Activated CD8-positive, alpha-beta memory T cell treated with anti-CD3 and anti-CD28 coated beads for 36 hours (primary cell): ENCODE results near the gene AFG1L. TPM values are rescaled to one million over a fixed set of nuclear protein-coding genes. Genes with fewer than 3 reads are reported as not detected.

ENCODE experiments used
- CTCF ChIA-PET: fragments of 350-600 bp; sonication (Branson Sonifier 250); formaldehyde crosslinking; loops from one replicate; lab custom pipeline; 2021; ENCODE audit warnings: antibody characterized with exemption; lab: Charles Lee
- POLR2A ChIA-PET: fragments of 350-600 bp; sonication (Branson Sonifier 250); formaldehyde crosslinking; loops from one replicate; lab custom pipeline; 2021; ENCODE audit warnings: antibody characterized with exemption; lab: Charles Lee
- total RNA-seq, 2 experiments: library from RNA; stranded (reverse); gene quantifications; one replicate each; pipeline ENCODE4 v1.2.3, GENCODE V29; 2021

The AFG1L gene
- total RNA-seq, 2 experiments from 2014 or later = 5.1 TPM

DNA sequence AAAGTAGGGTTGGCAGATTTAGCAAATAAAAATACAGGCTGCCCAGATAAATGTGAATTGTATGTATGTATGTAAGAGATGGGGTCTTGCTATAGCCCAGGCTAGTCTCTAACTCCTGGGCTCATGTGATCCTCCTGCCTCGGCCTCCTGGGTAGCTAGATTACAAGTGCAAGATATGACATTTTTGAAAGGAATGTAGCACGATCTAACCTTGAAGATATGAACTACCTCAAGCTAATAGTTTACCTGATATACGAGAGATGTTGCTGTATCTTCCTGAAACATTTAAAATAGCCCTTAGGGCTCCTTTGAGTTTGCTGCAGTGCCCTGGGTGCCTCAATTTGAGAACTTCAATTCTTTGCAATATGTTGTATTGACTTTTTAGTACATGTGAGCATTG is 42.1 kb downstream of the AFG1L start:
- POLR2A ChIA-PET = no interaction called here
- CTCF ChIA-PET = no interaction called here

DNA sequence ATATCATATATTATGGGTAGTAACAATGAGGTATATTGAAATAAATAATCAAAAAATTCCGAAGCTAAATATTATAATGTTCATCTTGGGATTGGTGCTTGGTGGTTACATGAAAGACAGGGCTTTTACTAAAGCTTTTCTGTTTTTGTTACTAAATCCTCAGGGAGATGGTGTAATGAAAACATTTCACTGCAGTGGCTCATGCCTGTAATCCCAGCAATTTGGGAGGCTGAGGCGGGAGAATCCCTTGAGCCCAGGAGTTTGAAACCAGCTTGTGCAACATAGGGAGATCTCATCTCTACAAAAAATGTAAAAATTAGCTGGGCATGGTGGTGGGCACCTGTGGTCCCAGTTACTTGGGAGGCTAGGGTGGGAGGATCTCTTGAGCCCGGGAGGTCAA is 42.9 kb downstream of the AFG1L start:
- ChIA-PET POLR2A (no interaction called here), CTCF (no interaction called here)

DNA sequence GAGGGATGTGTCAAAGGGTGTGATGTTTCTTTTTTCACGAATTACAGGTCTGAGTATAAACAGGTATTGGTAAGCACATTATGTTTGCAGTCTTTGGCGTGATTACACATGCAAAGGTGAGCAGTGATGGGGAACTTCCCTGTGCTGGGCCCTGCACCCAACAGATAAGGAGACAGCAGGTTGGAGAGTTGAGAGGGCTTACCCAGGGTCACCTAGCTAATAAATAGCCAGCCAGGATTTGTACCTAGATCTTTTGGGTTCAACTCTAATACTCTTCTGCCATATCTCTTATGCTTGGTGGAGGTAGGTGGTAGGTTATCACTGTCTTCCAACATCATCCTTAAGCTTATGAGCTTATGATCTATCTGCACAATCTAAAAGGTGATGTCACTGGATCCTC is 46.5 kb downstream of the AFG1L start:
- POLR2A ChIA-PET = no interaction called here
- CTCF ChIA-PET = no interaction called here

DNA sequence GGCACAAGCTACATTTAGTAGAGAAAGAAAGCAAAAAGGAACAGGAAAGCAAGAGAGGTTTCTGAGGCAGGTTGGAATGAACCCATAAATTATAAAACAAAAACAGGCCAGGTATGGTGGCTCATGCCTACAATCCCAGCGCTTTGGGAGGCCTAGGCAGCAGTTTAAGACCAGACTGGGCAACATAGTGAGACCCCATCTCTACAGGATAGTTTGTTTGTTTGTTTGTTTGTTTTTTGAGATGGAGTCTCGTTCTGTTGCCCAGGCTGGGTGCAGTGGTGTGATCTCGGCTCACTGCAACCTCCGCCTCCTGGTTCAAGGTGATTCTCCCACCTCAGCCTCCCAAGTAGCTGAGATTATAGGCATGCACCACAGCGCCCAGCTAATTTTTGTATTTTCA is 49.0 kb downstream of the AFG1L start:
- ChIA-PET CTCF (no interaction called here), POLR2A (no interaction called here)

DNA sequence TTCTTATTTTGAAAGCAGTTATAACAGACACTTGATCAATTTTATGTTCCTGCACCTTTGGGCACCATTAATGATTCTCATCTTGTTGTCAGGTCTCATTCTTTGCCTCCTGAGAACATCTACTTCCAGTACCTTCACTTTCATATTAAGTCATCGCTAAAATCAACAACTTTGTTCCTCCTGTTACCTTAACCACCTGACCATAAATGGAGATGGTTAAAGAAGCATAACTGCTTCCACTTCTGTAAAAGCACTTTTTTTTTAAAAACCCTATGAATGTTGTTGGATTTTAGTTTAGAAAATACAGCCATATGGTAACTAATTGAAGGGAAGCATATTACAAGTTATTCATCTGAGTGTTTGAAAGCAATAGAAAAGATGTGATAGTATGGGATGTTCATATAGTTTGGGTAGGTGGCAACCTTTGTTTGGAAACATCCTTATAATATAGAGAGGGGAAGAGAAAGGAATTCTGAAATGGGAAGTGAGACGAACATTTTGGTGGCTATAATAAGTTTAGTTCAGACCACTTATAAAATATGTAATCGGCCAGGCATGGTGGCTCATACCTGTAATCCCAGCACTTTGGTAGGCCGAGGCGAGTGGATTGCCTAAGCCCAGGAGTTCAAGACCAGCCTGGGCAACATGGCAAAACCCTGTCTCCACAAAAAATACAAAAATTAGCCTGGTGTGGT is 53.9 kb downstream of the AFG1L start:
- ChIA-PET CTCF (interaction anchor here (1.0 kb wide), 1 partner anchor 128 kb away, joined by 3 read pairs; no protein-coding TSS in a partner anchor), POLR2A (no interaction called here)

DNA sequence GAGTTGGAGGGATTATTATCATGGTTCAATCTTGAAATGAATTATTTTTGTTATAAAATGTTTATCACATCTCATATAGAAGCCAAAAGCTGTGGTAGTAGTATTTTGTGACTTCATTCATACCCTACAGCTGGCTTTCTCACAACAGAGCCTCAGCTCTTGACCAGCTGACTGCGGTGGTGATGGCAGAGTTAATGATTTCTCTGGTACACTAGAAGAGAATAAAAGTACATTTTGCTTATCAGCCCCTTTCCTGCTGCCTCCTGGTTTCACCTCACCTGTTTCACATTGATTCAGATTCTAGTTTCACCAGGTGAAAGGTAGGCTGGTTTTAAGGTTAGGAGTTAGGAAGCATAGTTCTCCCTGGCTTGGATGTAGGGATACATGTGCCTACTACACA is 55.7 kb downstream of the AFG1L start:
- CTCF ChIA-PET = no interaction called here

DNA sequence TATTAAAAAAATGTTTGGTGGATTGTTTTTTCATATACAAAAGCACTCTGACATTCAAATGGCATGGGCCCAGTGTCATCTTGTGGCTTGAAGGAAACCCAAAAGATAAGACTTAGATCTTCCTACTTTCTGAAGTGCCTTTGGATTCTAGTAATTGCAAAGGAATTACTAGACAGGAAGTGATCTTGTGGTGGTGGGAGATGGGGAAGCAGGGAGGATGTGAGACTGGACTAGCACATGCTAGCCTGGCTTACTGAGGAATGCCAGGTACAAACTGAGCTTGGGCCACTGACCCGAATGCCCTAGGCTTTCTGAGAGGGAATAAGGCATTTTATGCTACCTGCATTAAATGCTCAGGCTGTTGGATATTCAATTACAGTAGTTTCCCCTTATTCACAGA is 59.0 kb downstream of the AFG1L start:
- ChIA-PET POLR2A (no interaction called here), CTCF (no interaction called here)

More for the DNA sequence above, 55.7 kb downstream of the AFG1L start:
- POLR2A ChIA-PET = no interaction called here

DNA sequence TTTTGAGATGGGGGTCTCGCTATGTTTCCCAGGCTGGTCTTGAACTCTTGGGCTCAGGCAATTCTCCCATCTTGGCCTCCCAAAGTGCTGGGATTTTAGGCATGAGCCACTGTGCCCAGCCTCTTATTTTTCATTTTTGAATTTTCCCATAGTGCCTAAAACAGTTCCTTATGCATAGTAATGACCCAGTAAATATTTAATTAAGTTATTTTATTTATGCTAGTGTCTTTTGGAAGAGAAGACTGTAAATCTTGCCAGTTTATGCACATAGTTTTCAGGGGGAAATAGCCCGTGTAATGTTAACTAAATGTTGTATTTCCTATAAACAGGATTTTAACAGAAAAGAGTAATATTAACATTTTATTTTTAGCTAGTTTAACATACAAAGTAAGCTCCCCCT is 60.3 kb downstream of the AFG1L start:
- POLR2A ChIA-PET = no interaction called here

DNA sequence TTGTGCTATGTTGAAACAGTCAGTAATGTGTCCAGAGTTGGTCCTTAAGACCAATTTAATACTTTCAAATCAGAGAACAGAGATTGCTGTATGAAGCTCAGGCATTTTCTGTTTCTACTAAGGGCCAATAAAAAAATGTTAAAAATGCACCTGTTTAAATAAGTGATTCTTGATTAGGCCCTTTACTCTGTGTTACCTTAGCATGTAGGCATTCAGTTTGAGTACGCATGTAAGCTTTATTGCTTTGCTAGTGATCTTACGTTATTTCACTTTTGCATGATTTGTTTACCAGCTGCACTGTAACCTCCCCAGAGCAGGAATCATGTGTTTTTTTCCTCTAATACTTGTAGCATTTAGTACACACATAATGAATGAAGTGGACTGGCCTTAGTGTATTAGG is 61.0 kb downstream of the AFG1L start:
- CTCF ChIA-PET = no interaction called here
- POLR2A ChIA-PET = no interaction called here

More for the DNA sequence above, 60.3 kb downstream of the AFG1L start:
- CTCF ChIA-PET = no interaction called here

DNA sequence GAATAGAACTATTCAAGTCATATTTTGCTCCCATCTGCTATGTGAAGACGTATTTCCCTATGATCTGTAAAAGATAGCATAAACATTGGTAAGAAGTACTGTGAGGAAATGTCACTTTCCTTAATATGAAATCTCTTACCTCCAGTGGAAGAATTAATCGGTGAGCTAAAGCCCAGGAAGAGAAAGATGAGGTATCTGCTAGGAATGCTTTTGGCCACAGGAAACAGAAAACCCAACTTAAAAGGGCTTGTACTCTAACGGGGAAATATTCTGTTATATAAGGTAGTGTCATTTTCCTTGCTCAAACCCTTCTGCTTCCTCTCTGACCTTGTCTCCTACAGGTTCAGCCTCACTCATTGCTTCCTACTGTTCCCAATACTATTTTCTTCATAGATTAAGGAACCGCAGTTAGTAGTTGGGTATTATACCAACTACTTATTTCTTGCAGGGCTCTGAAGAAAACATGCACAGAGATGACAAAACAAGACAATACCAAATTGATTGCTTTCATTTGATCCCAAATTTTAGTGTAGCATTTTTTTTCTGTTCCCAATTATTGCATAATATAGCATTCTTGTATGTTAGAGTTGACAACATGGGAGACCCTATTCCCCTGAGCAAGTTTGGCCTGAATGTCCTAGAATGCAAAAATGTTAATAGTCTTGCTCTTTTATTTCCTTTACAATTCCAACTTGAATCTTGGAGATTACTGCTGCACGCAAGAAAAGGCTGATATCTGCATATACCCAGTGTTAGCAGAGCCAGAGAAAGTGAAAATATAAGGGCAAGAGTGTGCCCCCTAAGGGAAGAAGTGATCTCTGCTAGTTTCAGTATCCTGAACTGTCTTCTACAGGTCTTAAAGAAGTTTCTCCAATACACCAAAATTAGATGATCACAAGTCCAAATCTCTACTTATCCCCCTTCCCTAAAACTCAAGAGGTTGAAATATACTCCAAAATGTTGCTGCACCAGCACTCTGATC is 65.3 kb downstream of the AFG1L start:
- POLR2A ChIA-PET = no interaction called here
- CTCF ChIA-PET = no interaction called here

DNA sequence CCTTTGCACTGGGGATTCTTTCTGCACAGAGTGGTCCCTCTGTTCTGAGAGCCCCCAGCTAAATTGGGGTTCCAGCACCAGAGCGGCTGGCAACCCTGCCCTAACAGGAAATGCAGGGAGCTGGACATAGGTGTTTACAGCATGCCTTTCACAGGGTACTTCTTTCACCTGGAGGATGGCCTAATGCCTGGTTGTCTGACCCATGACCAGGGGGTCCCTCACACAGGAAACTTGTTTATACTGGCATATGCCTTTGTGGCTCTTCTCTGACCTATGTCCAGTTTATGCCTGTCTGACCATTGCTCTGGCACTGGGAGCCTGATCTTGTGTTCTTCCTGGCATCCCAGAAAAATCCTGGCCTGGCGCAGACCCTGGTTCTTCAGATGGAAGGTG is 66.1 kb downstream of the AFG1L start:
- POLR2A ChIA-PET = no interaction called here
- CTCF ChIA-PET = no interaction called here

DNA sequence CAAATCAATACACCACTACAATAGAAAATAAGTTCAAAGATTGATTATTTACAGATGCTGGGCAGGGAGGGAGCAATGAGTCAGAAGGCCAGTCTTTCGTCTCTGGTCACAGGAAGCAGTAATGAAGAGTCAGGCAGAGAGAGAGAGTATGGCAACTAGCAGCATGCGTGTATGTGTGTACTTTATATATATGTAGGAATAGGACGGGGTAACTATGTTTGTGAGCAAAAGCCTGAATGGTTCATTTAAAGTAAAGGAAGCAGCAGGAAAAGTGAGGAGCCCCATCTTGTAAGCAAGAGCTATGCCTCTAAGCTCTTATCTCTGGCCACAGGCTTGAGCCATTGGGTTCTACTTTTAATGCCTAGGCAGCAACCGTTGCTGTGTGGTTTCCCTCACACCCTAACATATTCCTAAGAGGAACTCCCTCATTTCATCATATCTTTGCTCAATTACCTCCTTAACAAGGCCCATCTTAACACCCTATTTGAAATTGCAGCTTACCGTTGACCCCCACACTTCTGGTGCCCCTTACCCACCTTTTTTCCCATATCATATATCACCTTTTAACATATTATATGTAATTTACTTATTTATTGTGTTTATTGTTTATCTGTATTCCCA is 66.6 kb downstream of the AFG1L start:
- ChIA-PET CTCF (no interaction called here), POLR2A (no interaction called here)

DNA sequence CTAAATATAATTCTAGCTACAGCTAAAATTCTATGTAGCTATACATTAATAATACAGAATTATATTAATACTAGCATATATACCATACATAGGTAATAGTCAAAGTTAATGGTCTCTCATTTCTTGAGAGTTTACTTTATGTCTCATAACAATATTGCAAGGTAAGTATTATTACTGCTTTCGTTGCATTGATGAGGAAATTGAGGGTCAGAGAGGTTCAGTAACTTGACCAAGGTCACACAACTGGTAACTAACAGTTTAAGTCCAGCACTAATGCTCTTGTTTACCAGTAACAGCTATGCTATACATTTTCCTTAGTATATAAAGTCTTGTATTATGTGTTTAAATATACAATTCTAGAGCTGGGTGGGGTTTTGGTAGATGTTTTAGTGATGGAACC is 67.6 kb downstream of the AFG1L start:
- ChIA-PET POLR2A (no interaction called here), CTCF (no interaction called here)

DNA sequence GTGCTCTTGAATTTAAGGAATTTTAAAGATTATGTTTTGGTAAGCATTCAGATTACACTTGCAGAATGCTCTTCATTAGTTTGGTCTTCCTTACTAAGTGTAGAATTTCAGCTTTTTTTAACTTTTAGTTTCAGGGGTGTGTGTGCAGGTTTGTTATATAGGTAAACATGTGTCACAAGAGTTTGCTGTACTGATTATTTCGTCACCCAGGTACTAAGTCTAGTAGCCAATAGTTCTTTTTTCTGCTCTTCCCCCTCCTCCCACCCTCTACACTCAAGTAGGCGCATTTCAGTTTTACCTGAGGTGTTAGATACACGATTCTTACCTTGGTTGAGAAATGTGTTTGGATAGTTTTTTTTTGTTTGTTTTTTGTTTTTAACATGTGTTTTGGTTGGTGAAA is 68.3 kb downstream of the AFG1L start:
- ChIA-PET POLR2A (no interaction called here), CTCF (interaction anchor here (0.6 kb wide), 1 partner anchor 37 kb away, joined by 6 read pairs; no protein-coding TSS in a partner anchor)

DNA sequence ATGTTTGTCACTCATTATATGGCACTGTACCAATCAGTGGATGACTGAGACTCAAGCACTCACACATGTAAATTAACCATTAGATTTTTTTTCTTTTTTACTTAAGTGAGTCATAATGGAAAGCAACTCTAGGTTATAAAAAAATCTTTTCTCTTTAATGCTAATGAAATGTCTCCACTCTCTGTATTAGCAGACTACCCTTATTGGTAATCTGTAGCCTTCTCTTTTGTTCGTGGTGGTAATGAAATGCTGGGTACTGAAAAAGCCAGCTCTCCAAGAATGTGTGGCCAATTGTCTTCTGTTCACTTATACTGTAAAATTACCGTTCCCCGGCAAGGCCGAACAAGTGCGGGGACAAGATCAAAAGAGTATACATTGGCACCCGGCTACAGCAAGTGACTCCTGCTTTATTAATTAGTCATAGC is 69.0 kb downstream of the AFG1L start:
- POLR2A ChIA-PET = interaction anchor here (0.6 to 0.7 kb wide), 2 partner anchors 98 to 407 kb away, joined by 3 to 4 read pairs; no protein-coding TSS in a partner anchor
- CTCF ChIA-PET = interaction anchor here (0.6 kb wide), 1 partner anchor 36 kb away, joined by 6 read pairs; no protein-coding TSS in a partner anchor

DNA sequence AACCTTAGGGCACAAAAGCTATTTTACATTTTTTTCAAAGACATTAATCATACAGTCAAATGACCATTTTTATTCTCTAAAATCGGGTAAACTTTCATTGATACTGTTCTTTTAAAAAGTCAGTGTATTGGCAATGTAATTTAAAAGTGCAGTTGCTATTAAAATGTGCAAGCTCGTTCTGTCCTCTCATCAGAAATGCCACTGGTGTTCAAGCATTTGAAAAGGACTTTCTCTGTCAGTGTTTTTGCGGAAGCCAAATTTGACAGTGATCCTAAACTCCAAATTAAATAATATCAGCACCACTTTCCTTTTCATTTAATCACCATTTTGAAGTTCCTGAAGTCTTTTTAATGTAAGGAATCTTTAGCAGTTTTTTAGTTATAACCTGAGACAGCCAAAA is 69.6 kb downstream of the AFG1L start:
- ChIA-PET CTCF (no interaction called here), POLR2A (no interaction called here)

DNA sequence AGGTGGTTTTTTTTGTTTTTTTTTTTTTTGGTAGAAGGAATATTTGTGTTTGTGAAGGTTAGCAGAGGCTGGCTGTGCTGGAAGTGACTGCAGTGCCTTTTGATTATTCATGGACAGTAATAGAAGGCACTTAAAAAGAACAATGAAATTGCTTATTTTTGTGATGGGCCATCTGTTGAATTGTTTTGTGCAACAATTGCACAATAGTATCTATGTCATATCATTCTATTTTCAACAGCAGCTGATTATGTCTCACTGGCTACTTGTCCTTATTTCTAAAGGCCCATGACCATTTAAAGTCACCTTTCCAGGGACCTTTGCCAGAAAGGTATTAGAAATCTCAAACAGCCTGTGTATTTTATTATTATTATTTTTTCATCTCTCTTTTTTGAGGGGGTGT is 70.6 kb downstream of the AFG1L start:
- ChIA-PET CTCF (no interaction called here), POLR2A (no interaction called here)

DNA sequence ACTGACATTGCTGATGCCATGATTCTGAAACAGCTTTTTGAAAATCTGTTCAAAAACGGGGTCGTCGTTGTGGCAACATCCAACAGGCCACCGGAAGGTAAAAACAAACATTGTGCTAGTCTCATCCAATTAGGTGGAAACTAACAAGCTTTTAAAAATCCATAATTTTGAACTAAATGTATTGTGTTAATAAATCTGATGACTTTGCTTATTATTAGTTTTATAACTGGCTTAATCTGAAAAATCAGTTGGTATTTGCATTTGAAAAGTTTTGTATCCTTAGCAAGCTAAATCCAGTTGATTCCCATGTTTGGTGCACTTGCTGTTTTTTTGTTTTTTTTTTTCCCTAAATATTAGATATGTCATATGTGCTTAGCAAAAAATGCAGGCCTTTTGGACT is 71.4 kb downstream of the AFG1L start:
- POLR2A ChIA-PET = no interaction called here

DNA sequence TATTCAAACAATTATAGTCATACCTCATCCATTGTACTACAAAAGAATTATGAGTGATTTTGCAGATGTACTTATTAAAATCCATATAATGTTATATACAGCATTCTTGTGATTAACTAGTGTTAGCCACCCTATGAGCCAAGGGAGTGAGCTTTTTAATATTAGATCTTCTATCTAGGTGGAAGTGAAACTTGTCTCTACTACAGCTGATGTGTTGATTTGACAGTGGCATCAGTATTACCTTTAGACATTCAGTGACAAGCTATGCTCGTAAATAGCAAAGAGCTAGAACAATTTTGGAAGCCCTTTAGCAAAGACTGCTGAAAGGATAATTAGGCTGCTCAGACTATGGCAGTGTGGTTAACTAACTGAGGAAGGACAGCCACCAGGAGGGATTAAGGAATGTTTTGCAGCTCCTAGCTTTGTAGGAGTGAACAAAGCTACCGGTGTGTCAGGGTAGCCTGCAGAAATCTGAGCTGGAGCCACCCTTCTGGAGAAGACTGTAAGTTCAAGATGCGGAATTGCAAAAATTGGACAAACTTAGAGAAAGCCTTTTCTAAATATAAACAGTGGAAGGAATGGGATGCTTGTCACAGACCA is 73.7 kb downstream of the AFG1L start:
- CTCF ChIA-PET = no interaction called here
- POLR2A ChIA-PET = no interaction called here

More for the DNA sequence above, 71.4 kb downstream of the AFG1L start:
- CTCF ChIA-PET = no interaction called here

DNA sequence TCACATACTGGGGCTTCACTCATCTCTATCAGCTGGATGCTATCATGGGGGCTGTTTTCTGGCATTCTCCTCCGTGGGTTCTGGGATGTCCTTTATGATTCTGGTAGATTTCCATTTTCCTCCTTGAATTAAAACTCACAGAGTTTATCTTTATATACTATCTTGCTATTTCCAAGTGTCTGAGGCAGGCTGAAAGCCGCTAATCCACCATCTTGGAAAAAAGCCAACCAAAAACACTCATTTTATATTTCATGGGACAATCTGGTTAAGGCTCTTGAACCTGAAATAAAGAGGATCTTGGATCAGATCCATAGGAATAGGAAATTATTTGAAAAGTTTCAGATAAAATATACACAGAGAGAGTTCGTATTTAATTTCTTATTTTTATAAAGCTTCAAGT is 86.0 kb downstream of the AFG1L start:
- ChIA-PET CTCF (no interaction called here), POLR2A (no interaction called here)
